Hematopoietic multipotent progenitor cell treated with erythropoietin and hydrocortisone succinate and interleukin-3 and kit ligand, for 4 days (in vitro differentiated cells): ENCODE measurements around the gene RPS8.
"Not testable (repeated sequence)": the region's sequence is repeated elsewhere in the genome, so short reads cannot be mapped to it uniquely, and the experiment has no call there.

ENCODE experiments used
- DNase-seq: peaks from one replicate; pipeline ENCODE4 v3.0.0-alpha.2; 2015

RPS8 gene

DNA sequence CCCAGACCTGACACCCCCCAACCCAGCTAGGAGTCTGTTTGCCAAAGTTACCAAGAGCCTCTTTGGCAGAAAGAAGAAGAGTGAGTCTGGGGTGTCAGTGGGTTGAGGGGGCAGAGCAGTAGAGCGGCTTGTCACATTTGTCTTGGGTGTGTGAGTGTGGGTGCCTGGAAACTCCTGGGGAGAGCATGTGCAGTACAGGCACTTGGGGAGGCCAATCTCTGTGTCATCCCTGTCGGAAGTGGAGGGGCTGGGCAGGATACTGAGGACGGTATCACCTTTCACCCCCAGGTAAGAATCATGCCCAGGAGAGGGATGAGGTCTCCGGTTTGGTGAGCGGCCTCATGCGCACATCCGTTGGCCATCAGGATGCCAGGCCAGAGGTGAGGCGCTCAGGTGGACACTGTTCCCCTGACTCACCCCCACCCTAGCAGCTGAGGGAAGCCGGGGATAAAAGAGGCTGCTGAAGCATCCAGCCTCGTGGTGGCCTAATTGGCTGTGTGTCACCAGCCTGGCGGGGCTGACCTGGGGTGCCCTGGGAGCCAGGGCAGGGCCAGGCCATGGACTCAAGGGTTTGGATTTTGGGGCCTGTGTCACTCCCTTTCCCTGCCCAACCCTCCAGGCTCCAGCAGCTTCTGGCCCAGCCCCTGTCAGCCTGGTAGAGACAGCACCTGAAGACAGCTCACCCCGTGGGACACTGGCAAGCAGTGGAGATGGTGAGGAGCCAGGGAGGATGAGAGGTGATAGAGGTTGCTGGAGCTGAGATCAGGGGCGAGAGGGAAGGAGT, 28.2 kb downstream of the RPS8 start:
- DNase-seq: no peak

DNA sequence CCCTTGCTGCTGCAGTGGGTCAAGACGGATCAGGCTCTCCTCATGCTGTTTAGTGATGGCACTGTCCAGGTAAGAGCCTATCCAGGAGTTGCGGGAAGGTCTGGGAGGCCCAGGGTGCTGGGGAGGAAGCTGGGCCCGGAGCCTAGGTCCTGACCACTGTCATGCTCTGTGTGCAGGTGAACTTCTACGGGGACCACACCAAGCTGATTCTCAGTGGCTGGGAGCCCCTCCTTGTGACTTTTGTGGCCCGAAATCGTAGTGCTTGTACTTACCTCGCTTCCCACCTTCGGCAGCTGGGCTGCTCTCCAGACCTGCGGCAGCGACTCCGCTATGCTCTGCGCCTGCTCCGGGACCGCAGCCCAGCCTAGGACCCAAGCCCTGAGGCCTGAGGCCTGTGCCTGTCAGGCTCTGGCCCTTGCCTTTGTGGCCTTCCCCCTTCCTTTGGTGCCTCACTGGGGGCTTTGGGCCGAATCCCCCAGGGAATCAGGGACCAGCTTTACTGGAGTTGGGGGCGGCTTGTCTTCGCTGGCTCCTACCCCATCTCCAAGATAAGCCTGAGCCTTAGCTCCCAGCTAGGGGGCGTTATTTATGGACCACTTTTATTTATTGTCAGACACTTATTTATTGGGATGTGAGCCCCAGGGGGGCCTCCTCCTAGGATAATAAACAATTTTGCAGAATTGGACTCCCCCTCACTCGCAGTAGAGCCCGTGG, 30.1 kb downstream of the RPS8 start:
- DNase-seq: no peak

GRCh38 chr1:44806025-44806703, 30.8 kb downstream of the RPS8 start:
- no peak for DNase-seq

- no peak for DNase-seq
Observed at GRCh38 chr1:44806704-44807363, 31.5 kb downstream of the RPS8 start, which contains the start of gene DYNLT4. DYNLT4 (minus strand) TSS chr1:44807351; CDS start chr1:44806668, 683 bp downstream.

- peak; percentile 98 for DNase-seq
Observed at GRCh38 chr1:44807364-44808062, 32.2 kb downstream of the RPS8 start.

GRCh38 chr1:44808063-44808937, 33.0 kb downstream of the RPS8 start, which contains the start of gene BTBD19:
BTBD19 (plus strand) TSS chr1:44808523; CDS start chr1:44808821, 298 bp downstream.
- peak; percentile 85 for DNase-seq

- peak; percentile 85 for DNase-seq
Observed at GRCh38 chr1:44808938-44809917, 33.9 kb downstream of the RPS8 start.

GRCh38 chr1:44810101-44810761, 34.9 kb downstream of the RPS8 start:
- no peak for DNase-seq

DNA sequence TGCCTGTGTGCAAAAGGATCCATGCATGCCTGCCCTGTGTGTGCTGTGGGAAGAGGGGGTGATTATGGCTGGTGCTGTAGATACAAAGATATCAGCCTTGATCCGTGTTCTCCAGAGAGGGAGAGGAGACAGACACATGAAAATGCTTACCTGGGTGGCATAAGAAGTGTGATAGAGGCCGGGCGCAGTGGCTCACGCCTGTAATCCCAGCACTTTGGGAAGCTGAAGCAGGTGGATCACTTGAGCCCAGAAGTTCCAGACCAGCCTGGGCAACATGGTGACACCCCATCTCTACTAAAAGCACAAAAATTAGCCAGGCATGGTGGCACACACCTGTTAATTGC, 35.4 kb downstream of the RPS8 start:
- not testable (repeated sequence) for DNase-seq

DNA sequence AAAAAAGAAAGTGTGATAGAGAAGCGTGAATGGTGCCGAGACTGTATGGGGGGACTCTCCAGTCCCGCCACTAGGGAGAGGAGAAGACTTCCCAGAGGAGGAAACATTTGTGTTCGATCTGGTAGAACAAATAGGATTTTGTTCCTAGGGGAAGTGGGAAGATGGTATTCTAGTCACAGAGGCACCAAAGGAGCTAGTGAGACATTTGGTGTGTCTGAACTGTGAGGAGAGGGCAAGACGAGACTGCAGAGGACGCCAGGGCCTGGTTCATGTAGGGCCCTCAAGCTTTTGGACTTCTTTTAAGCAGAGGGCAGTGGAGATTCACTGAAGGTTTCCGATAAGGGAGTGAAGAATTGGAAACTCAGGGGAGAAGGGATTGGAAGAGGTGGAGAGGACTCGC, 35.9 kb downstream of the RPS8 start:
- DNase-seq: no peak

- no peak for DNase-seq
Observed at GRCh38 chr1:44812822-44813543, 37.6 kb downstream of the RPS8 start.

GRCh38 chr1:44815926-44816325, 40.6 kb downstream of the RPS8 start:
- DNase-seq: not testable (repeated sequence)

DNA sequence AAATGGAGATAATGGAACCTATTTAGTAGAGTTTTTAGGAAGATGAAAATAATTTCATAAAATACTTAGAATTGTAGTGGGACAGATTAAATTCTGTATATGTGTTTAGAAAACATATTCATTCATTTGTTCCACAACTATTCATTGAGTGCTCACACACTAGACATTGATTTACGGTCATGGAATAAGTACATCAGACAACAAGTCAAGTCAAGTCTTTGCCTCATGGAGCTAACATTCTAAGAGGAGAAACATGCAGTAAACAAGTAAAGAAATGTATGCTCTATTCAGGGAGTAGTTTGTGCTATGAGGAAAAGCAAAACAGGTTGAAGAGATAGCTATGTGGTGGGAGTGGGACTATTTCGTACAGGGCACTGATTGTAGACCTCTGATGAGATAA, 42.0 kb downstream of the RPS8 start:
- DNase-seq: no peak

DNA sequence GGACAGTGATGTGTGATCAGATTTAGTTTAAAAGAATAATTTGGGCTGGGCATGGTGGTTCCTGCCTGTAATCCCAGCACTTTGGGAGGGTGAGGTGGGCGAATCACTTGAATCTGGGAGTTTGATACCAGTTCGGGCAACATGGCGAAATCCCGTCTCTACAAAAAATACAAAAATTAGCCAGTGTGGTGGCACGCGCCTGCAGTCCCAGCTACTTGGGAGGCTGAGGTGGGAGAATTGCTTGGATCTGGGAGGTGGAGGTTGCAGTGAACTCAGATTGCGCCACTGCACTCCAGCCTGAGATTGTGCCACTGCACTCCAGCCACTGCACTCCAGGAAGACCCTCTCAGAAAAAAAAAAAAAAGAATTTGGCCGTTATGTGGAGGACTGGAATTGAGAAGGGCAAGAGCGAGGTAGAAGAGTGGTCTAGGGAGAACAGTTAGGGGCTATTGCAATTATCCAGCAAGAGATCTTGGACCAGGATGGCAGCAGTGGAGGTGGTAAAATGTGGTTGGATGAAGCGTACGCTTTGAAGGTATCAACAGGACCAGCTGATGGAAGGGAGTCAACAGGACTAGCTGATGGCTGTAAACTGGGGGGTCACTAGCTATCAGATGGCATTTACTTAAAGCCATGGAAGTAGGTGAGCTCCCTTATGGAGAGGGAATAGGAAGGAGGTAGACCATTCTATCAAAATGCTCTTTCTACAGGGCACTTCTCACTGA, 42.6 kb downstream of the RPS8 start:
- DNase-seq: no peak

DNA sequence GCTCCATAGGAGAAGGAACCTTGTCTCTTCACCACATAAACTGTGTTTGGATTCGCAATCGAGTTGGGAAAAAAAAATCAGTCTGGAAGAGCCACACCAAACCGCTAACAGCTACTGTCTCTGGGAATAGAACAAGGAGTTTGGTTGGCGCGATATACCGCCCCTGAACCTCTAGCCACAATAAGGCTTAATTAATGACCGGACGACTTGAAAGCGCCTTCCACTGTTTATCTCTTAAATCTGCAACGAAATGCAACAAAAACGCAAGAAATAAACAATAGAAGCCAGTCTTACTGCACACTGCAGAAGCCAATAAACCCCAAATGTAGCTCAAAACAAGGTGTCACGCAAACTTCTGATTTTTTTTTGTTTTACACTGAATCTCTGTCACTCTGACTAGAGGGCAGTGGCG, 43.9 kb downstream of the RPS8 start:
- DNase-seq: no peak

DNA sequence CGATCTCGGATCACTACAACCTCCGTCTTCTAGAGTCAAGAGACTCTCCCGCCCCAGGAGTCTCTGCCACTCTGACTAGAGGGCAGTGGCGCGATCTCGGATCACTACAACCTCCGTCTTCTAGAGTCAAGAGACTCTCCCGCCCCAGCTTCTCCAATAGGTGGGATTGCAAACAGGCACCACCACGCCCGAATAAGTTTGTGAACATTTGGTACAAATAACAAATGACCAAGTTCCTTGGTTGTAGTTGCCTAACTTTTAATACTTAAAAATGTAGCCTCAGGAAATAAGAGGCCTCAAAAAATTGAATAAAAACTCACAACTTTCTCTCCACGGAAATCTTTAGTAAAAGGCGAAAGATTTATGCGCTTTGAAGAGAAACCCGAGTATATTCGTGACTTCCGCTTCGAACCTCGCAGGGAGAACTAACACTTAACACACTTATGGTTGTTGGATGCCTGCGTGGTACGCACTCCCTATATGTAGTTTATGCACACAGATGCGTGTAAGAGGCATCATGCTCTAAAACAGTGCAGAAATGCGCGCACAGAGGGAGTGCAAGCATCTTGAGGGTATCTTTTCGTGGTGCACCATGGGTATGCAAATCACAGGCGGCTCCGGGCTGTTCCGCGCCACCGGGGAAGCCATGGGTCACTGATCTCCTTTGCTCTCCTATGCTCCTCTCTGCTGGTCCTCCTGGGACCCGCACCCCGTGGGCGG, 44.4 kb downstream of the RPS8 start:
- peak; percentile 98 for DNase-seq
